GM23338 (cell line): ENCODE measurements around the gene GPR183.

Source experiments
- CREB1 ChIP-seq: fragments of 250-450 bp; sonication (Bioruptor Pico); IDR thresholded peaks from 2 replicates; pipeline ENCODE4 v1.5.0; 2020; ENCODE audit warnings: low read depth, mild to moderate bottlenecking, moderate library complexity
- EZH2 ChIP-seq: fragments of 200-600 bp; sonication (generic); IDR thresholded peaks from one replicate; pipeline ENCODE4 v1.8.0; 2017; ENCODE audit warnings: antibody characterized with exemption, mild to moderate bottlenecking, low read depth; ENCODE audit not compliant: unreplicated experiment
- EZH2phosphoT487 ChIP-seq: fragments of 200-600 bp; sonication (generic); IDR thresholded peaks from one replicate; pipeline ENCODE4 v1.8.1; 2018; ENCODE audit warnings: antibody characterized with exemption; ENCODE audit not compliant: unreplicated experiment
- POLR2AphosphoS5 ChIP-seq: IDR thresholded peaks from 2 replicates; pipeline ENCODE4 v1.6.1; 2016; ENCODE audit warnings: antibody characterized with exemption, low read depth
- REST ChIP-seq: IDR thresholded peaks from one replicate; pipeline ENCODE4 v1.6.1; 2018; ENCODE audit warnings: antibody characterized with exemption; ENCODE audit not compliant: unreplicated experiment
- ZNF114 ChIP-seq: fragments of 250-450 bp; sonication (Bioruptor Pico); IDR thresholded peaks from 2 replicates; pipeline ENCODE4 v1.5.0; 2020; ENCODE audit warnings: mild to moderate bottlenecking, moderate library complexity
- TF ChIP-seq, protein P1 (sequence below), 2 experiments: fragments of 200-600 bp in 1 of 2; sonication (generic) in 1 of 2; conservative IDR thresholded peaks; 2 replicates each; pipeline versions ENCODE4 v1.5.1 to v1.6.1; 2016 to 2017; ENCODE audit warnings: antibody characterized with exemption in 2 of 2, low read depth in 2 of 2, mild to moderate bottlenecking in 2 of 2, moderate library complexity in 1 of 2

GRCh38 chr13:99280166-99280565, 27.0 kb downstream of the GPR183 start:
- no peak for TF ChIP-seq REST
- no peak for TF ChIP-seq EZH2
- TF ChIP-seq, protein P1, sequence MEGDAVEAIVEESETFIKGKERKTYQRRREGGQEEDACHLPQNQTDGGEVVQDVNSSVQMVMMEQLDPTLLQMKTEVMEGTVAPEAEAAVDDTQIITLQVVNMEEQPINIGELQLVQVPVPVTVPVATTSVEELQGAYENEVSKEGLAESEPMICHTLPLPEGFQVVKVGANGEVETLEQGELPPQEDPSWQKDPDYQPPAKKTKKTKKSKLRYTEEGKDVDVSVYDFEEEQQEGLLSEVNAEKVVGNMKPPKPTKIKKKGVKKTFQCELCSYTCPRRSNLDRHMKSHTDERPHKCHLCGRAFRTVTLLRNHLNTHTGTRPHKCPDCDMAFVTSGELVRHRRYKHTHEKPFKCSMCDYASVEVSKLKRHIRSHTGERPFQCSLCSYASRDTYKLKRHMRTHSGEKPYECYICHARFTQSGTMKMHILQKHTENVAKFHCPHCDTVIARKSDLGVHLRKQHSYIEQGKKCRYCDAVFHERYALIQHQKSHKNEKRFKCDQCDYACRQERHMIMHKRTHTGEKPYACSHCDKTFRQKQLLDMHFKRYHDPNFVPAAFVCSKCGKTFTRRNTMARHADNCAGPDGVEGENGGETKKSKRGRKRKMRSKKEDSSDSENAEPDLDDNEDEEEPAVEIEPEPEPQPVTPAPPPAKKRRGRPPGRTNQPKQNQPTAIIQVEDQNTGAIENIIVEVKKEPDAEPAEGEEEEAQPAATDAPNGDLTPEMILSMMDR (conservative IDR thresholded peaks at IDR 0.05; ENCODE audit: low read depth in 2 of 2): no peak
- no peak for TF ChIP-seq POLR2AphosphoS5
- no peak for TF ChIP-seq ZNF114 (CRISPR knock-in tag)
- TF ChIP-seq EZH2phosphoT487: no peak
- TF ChIP-seq CREB1 (CRISPR knock-in tag): no peak
